ENCODE results near the gene ANKS3.
"Not testable (repeated sequence)": the region's sequence is repeated elsewhere in the genome, so short reads cannot be mapped to it uniquely, and the experiment has no call there.

- TF ChIP-seq, protein P1, sequence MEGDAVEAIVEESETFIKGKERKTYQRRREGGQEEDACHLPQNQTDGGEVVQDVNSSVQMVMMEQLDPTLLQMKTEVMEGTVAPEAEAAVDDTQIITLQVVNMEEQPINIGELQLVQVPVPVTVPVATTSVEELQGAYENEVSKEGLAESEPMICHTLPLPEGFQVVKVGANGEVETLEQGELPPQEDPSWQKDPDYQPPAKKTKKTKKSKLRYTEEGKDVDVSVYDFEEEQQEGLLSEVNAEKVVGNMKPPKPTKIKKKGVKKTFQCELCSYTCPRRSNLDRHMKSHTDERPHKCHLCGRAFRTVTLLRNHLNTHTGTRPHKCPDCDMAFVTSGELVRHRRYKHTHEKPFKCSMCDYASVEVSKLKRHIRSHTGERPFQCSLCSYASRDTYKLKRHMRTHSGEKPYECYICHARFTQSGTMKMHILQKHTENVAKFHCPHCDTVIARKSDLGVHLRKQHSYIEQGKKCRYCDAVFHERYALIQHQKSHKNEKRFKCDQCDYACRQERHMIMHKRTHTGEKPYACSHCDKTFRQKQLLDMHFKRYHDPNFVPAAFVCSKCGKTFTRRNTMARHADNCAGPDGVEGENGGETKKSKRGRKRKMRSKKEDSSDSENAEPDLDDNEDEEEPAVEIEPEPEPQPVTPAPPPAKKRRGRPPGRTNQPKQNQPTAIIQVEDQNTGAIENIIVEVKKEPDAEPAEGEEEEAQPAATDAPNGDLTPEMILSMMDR (IDR thresholded peaks at IDR 0.05) = not testable (repeated sequence)
- TF ChIP-seq POLR2A (IDR thresholded peaks at IDR 0.05) = not testable (repeated sequence)
Observed at GRCh38 chr16:4738370-4738769, 4.3 kb upstream of the ANKS3 start.

All from right lobe of liver (tissue), 4 donors.